Heart right ventricle (tissue), 16 donors: ENCODE data around the gene MSLN. TPM values are rescaled to one million over a fixed set of nuclear protein-coding genes. Genes with fewer than 3 reads are reported as not detected.
A peak's percentile ranks its signal among the peaks of the same experiment; 100 is the strongest.

Experiments used
- ATAC-seq, 8 donors: fragments of 200-7000 bp; cut with Tn5 transposase; one replicate each; pipeline ENCODE4 v1.9.1; 2020; ENCODE audit warnings: mild to moderate bottlenecking in 8 of 8, moderate library complexity in 8 of 8, moderate number of reproducible peaks in 1 of 8
- DNase-seq, 2 donors: peaks; one replicate each; pipeline ENCODE4 v3.0.0-alpha.2; 2020
- H3K27ac ChIP-seq, 10 donors: fragments of 200-600 bp; sonication (generic) in 2 of 10; one replicate each; pipeline versions ENCODE4 v1.5.0 to v1.8.0; 2020 to 2022; ENCODE audit warnings: mild to moderate bottlenecking in 3 of 10
- H3K27me3 ChIP-seq, 7 donors: fragments of 200-600 bp; one replicate each; pipeline ENCODE4 v1.8.0; 2021 to 2022; ENCODE audit warnings: mild to moderate bottlenecking in 2 of 7
- H3K36me3 ChIP-seq, 9 donors: fragments of 200-600 bp; sonication (generic) in 1 of 9; one replicate each; pipeline versions ENCODE4 v1.5.0 to v1.8.0; 2020 to 2022; ENCODE audit warnings: mild to moderate bottlenecking in 2 of 9
- H3K4me1 ChIP-seq, 9 donors: fragments of 200-600 bp; sonication (generic) in 1 of 9; one replicate each; pipeline versions ENCODE4 v1.5.0 to v1.8.0; 2020 to 2022; ENCODE audit warnings: mild to moderate bottlenecking in 4 of 9
- H3K4me3 ChIP-seq, 10 donors: fragments of 200-600 bp; sonication (generic) in 2 of 10; one replicate each; pipeline versions ENCODE4 v1.5.0 to v1.8.0; 2020 to 2022; ENCODE audit warnings: mild to moderate bottlenecking in 7 of 10, moderate library complexity in 2 of 10
- H3K9me3 ChIP-seq, 11 donors: fragments of 200-600 bp in 10 of 11; sonication (generic) in 2 of 11; one replicate each; pipeline versions ENCODE4 v1.5.0 to v1.8.0; 2013 to 2022; ENCODE audit warnings: mild to moderate bottlenecking in 2 of 11, control low read depth in 1 of 11, moderate library complexity in 1 of 11
- CTCF ChIP-seq, 9 donors: fragments of 200-600 bp; sonication (generic) in 2 of 9; IDR thresholded peaks; one replicate each; pipeline versions ENCODE4 v1.5.0 to v1.8.0; 2021 to 2022; ENCODE audit warnings: antibody characterized with exemption in 9 of 9, mild to moderate bottlenecking in 5 of 9, moderate library complexity in 1 of 9
- WGBS, 2 donors: extraction: QIAGEN DNeasy Blood & Tissue Kit; methylation state at CpG; one replicate each; pipeline ENCODE4 v1.1.7; 2013; ENCODE audit warnings: inconsistent platforms in 1 of 2; 5-methylcytosine and 5-hydroxymethylcytosine counted together
- intact Hi-C, 10 donors: fragments of 100-400 bp; cut with DNase I; formaldehyde crosslinking; loops; one replicate each; pipeline versions ENCODE4 v1.11.1 to v1.14.2; 2022
- polyA plus RNA-seq, 2 donors: library from polyadenylated mRNA; stranded (reverse); fragments of 200-250 nt; gene quantifications; one replicate each; pipeline ENCODE4 v1.2.3, GENCODE V29; 2013
- total RNA-seq, 10 donors: library from RNA; stranded (reverse); fragmentation: NEBNext Ultra II Directional in 3 of 10; extraction: Animal tissue kit (Norgen Biotek cat#: 25700) in 3 of 10; gene quantifications; one replicate each; pipeline versions ENCODE4 v1.2.1 to v1.2.4, GENCODE V29; 2021 to 2023
- donor health status: Arrhythmogenic right ventricular cardiomyopathy.
- donor health status: ischemic (EF 13 %, LVEDD 7.1; RV severe dilation, severe dysfunction).
- donor health status: healthy with polysubstance abuse.
- donor health status: DM: no; HTN: yes; CAD: no.
- donor health status: DM: no; HTN: no; CAD: no.
- donor health status: ischemic (EF 25% LVEDD 6.9; RV normal size, moderate dysfunction).
- donor health status: ischemic (EF 25% LVEDD 5.7; RV mildly dilated, moderate dysfunction).
- donor health status: healthy.
- donor health status: DM: yes; HTN: yes; CAD: no.
- donor health status: Ischemic cardiomyopathy.
- donor health status: ischemic (EF 35%, LVEDD 5.7; RV mildly dilated, moderate dysfunction).
- donor health status: nonischemic (EF 11% LVEDD 7.7; RV severe dilation, severe dysfunction).
- donor health status: DM: yes; HTN: yes; CAD: no.
- donor health status: PGD.
- donor health status: ischemic (EF 29% LVEDD 5.4; RV normal size, mild dysfunction).
- donor health status: nonischemic (EF 23%, LVEDD 6.1; RV moderate dilation, normal function).

MSLN gene
- total and polyA plus RNA-seq, 12 donors, result 0.09 to 4.0 (median 0.28) TPM; not detected in 8

- Histone ChIP-seq H3K27me3 (peaks cover 0 to 15% (median 4%) of the 10 kb centered on the region in 7 donors), H3K36me3 (peaks cover 0 to 7% (median 0%) of the 10 kb centered on the region in 9 donors), H3K9me3 (no peaks in the 10 kb centered on the region), H3K4me1 (peaks cover 14 to 48% (median 34%) of the 10 kb centered on the region in 9 donors), H3K4me3 (peak within 1 kb of the TSS; percentile 64 to 99 (median 84)), H3K27ac (peak within 1 kb of the TSS; percentile 44 to 97 (median 94))
- intact Hi-C loops, result loop anchor here in 1 of 10 donors (2.0 kb wide), 1 partner anchor 40 kb away; the partner anchor contains the start of gene STUB1
- ATAC-seq, result peak; percentile 71 to 91 (median 80)
- WGBS, 2 donors, result 7 to 13% methylated on average over 55 to 106 of the region's 106 CpGs
- peak in 2 of 9 donors; percentile 16 to 35 for TF ChIP-seq CTCF (IDR thresholded peaks at IDR 0.05)
- DNase-seq, result peak; percentile 68 to 82
Measured at GRCh38 chr16:720990-721764, 39.4 kb upstream of the MSLN start, which contains the start of gene ANTKMT. Gene ANTKMT (plus strand): TSS chr16:721146. CDS start chr16:721275, 129 bp downstream.

GRCh38 chr16:721765-722540 is 38.6 kb upstream of the MSLN start:
- Histone ChIP-seq H3K27me3 (peaks cover 0 to 16% (median 10%) of the 10 kb centered on the region in 7 donors), H3K27ac (peak overlapping the region in 9 of 10 donors; percentile 92 to 97 (median 94)), H3K4me3 (peak overlapping the region; percentile 64 to 99 (median 84)), H3K9me3 (no peaks in the 10 kb centered on the region), H3K4me1 (peaks cover 10 to 46% (median 34%) of the 10 kb centered on the region in 9 donors), H3K36me3 (peaks cover 0 to 7% (median 0%) of the 10 kb centered on the region in 9 donors)
- DNase-seq (peak in 1 of 2 donors; percentile 24), ATAC-seq (no peak)
- TF ChIP-seq CTCF (IDR thresholded peaks at IDR 0.05), result no peak
- WGBS, 2 donors, result 86 to 87% methylated on average over 51 of the region's 51 CpGs
- intact Hi-C loops, result loop anchor here in 1 of 10 donors (2.0 kb wide), 1 partner anchor 41 kb away; the partner anchor contains the start of gene STUB1

GRCh38 chr16:722835-723633 is 37.5 kb upstream of the MSLN start:
- peaks cover 0 to 7% (median 0%) of the 10 kb centered on the region in 9 donors for H3K36me3 ChIP-seq
- H3K27ac ChIP-seq, result no peak overlapping the region
- ATAC-seq (no peak), DNase-seq (peak in 1 of 2 donors; percentile 14)
- intact Hi-C loops, result no loop called here
- no peak overlapping the region for H3K4me3 ChIP-seq
- no peak for TF ChIP-seq CTCF (IDR thresholded peaks at IDR 0.05)
- no peaks in the 10 kb centered on the region for H3K9me3 ChIP-seq
- peaks cover 18 to 54% (median 44%) of the 10 kb centered on the region in 9 donors for H3K4me1 ChIP-seq
- H3K27me3 ChIP-seq, result peaks cover 0 to 27% (median 21%) of the 10 kb centered on the region in 7 donors
- 88 to 90% methylated on average over 24 of the region's 24 CpGs for WGBS, 2 donors
